Measurements from ENCODE around the gene SENP2. TPM values are rescaled to one million over a fixed set of nuclear protein-coding genes. Genes with fewer than 3 reads are reported as not detected.

The SENP2 gene
- total and polyA plus RNA-seq, 2 experiments from 2014 or later: 29.2 to 80.3 TPM

DNA sequence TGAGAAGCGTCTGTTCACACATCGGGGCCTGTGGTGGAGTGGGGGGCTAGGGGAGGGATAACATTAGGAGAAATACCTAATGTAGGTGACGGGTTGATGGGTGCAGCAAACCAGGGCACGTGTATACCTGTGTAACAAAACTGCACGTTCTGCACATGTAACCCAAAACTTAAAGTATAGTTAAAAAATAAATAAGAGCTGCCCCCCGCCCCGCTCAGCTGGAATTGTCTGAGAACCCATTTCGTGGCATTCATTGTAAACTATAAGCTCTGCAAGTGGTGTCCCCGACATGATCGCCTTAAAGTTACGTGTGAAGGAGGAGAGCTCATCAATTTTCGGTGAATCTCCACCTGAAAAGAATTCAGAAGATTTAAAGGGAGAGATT lies 26.4 kb upstream of the SENP2 start:
- peaks cover 38% of the 10 kb centered on the region for H3K4me1 Mint-ChIP-seq
- peak overlapping the region; percentile 30; the same call in 1 of the 3 replicates for H3K4me3 Mint-ChIP-seq
- H3F3A ChIP-seq (replicated peaks; ENCODE audit: low read depth): 0 out of 2 replicates have a peak, but pooled peaks cover 4% of the 10 kb centered on the region
- no peak overlapping the region for H3K27ac Mint-ChIP-seq
- no peak for DNase-seq (ENCODE audit: low spot score)
- peak overlapping the region; percentile 45; the same call in 1 of the 2 replicates for H2AFZ ChIP-seq
- no peaks in the 10 kb centered on the region for H3K9me3 Mint-ChIP-seq
- H3K27me3 Mint-ChIP-seq (ENCODE audit: insufficient read depth, low read depth, poor library complexity): peaks cover 6% of the 10 kb centered on the region
- H3K4me2 ChIP-seq: peak overlapping the region; percentile 61
- H3K79me2 ChIP-seq (replicated peaks; ENCODE audit: insufficient read depth): no peaks in the 10 kb centered on the region
- no peaks in the 10 kb centered on the region for H3K27me3 ChIP-seq (ENCODE audit: insufficient read depth)
- TF ChIP-seq, protein P1, sequence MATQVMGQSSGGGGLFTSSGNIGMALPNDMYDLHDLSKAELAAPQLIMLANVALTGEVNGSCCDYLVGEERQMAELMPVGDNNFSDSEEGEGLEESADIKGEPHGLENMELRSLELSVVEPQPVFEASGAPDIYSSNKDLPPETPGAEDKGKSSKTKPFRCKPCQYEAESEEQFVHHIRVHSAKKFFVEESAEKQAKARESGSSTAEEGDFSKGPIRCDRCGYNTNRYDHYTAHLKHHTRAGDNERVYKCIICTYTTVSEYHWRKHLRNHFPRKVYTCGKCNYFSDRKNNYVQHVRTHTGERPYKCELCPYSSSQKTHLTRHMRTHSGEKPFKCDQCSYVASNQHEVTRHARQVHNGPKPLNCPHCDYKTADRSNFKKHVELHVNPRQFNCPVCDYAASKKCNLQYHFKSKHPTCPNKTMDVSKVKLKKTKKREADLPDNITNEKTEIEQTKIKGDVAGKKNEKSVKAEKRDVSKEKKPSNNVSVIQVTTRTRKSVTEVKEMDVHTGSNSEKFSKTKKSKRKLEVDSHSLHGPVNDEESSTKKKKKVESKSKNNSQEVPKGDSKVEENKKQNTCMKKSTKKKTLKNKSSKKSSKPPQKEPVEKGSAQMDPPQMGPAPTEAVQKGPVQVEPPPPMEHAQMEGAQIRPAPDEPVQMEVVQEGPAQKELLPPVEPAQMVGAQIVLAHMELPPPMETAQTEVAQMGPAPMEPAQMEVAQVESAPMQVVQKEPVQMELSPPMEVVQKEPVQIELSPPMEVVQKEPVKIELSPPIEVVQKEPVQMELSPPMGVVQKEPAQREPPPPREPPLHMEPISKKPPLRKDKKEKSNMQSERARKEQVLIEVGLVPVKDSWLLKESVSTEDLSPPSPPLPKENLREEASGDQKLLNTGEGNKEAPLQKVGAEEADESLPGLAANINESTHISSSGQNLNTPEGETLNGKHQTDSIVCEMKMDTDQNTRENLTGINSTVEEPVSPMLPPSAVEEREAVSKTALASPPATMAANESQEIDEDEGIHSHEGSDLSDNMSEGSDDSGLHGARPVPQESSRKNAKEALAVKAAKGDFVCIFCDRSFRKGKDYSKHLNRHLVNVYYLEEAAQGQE (IDR thresholded peaks at IDR 0.05; ENCODE audit: unreplicated experiment): no peak
- TF ChIP-seq STAT1 (IDR thresholded peaks at IDR 0.05; ENCODE audit: unreplicated experiment) (no peak), POLR2AphosphoS5 (IDR thresholded peaks at IDR 0.05; ENCODE audit: low read depth) (no peak), CREB1 (CRISPR knock-in tag; IDR thresholded peaks at IDR 0.05; ENCODE audit: low read depth) (no peak), ZNF114 (CRISPR knock-in tag; IDR thresholded peaks at IDR 0.05) (no peak), ZNF331 (CRISPR knock-in tag; IDR thresholded peaks at IDR 0.05; ENCODE audit: low read depth) (no peak), NANOG (IDR thresholded peaks at IDR 0.05; ENCODE audit: borderline replicate concordance) (no peak)
- TF ChIP-seq, protein P2, sequence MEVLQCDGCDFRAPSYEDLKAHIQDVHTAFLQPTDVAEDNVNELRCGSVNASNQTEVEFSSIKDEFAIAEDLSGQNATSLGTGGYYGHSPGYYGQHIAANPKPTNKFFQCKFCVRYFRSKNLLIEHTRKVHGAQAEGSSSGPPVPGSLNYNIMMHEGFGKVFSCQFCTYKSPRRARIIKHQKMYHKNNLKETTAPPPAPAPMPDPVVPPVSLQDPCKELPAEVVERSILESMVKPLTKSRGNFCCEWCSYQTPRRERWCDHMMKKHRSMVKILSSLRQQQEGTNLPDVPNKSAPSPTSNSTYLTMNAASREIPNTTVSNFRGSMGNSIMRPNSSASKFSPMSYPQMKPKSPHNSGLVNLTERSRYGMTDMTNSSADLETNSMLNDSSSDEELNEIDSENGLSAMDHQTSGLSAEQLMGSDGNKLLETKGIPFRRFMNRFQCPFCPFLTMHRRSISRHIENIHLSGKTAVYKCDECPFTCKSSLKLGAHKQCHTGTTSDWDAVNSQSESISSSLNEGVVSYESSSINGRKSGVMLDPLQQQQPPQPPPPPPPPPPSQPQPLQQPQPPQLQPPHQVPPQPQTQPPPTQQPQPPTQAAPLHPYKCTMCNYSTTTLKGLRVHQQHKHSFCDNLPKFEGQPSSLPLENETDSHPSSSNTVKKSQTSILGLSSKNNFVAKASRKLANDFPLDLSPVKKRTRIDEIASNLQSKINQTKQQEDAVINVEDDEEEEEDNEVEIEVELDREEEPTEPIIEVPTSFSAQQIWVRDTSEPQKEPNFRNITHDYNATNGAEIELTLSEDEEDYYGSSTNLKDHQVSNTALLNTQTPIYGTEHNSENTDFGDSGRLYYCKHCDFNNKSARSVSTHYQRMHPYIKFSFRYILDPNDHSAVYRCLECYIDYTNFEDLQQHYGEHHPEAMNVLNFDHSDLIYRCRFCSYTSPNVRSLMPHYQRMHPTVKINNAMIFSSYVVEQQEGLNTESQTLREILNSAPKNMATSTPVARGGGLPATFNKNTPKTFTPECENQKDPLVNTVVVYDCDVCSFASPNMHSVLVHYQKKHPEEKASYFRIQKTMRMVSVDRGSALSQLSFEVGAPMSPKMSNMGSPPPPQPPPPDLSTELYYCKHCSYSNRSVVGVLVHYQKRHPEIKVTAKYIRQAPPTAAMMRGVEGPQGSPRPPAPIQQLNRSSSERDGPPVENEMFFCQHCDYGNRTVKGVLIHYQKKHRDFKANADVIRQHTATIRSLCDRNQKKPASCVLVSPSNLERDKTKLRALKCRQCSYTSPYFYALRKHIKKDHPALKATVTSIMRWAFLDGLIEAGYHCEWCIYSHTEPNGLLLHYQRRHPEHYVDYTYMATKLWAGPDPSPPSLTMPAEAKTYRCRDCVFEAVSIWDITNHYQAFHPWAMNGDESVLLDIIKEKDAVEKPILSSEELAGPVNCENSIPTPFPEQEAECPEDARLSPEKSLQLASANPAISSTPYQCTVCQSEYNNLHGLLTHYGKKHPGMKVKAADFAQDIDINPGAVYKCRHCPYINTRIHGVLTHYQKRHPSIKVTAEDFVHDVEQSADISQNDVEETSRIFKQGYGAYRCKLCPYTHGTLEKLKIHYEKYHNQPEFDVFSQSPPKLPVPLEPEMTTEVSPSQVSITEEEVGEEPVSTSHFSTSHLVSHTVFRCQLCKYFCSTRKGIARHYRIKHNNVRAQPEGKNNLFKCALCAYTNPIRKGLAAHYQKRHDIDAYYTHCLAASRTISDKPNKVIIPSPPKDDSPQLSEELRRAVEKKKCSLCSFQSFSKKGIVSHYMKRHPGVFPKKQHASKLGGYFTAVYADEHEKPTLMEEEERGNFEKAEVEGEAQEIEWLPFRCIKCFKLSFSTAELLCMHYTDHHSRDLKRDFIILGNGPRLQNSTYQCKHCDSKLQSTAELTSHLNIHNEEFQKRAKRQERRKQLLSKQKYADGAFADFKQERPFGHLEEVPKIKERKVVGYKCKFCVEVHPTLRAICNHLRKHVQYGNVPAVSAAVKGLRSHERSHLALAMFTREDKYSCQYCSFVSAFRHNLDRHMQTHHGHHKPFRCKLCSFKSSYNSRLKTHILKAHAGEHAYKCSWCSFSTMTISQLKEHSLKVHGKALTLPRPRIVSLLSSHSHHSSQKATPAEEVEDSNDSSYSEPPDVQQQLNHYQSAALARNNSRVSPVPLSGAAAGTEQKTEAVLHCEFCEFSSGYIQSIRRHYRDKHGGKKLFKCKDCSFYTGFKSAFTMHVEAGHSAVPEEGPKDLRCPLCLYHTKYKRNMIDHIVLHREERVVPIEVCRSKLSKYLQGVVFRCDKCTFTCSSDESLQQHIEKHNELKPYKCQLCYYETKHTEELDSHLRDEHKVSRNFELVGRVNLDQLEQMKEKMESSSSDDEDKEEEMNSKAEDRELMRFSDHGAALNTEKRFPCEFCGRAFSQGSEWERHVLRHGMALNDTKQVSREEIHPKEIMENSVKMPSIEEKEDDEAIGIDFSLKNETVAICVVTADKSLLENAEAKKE (CRISPR knock-in tag; IDR thresholded peaks at IDR 0.05): no peak
- TF ChIP-seq, protein P3, sequence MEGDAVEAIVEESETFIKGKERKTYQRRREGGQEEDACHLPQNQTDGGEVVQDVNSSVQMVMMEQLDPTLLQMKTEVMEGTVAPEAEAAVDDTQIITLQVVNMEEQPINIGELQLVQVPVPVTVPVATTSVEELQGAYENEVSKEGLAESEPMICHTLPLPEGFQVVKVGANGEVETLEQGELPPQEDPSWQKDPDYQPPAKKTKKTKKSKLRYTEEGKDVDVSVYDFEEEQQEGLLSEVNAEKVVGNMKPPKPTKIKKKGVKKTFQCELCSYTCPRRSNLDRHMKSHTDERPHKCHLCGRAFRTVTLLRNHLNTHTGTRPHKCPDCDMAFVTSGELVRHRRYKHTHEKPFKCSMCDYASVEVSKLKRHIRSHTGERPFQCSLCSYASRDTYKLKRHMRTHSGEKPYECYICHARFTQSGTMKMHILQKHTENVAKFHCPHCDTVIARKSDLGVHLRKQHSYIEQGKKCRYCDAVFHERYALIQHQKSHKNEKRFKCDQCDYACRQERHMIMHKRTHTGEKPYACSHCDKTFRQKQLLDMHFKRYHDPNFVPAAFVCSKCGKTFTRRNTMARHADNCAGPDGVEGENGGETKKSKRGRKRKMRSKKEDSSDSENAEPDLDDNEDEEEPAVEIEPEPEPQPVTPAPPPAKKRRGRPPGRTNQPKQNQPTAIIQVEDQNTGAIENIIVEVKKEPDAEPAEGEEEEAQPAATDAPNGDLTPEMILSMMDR (conservative IDR thresholded peaks at IDR 0.05; ENCODE audit: low read depth in 2 of 2): no peak
- H3K36me3 ChIP-seq (ENCODE audit: insufficient read depth): no peaks in the 10 kb centered on the region
- H3K27ac ChIP-seq (ENCODE audit: low read depth): no peak overlapping the region
- no peaks in the 10 kb centered on the region for H3K36me3 Mint-ChIP-seq (ENCODE audit: low read depth)
- peaks cover 32% of the 10 kb centered on the region for H3K4me1 ChIP-seq (ENCODE audit: insufficient read depth)
- H3K4me3 ChIP-seq: peak overlapping the region; percentile 38; the same call in 1 of the 2 replicates
- no peaks in the 10 kb centered on the region for H4K20me1 ChIP-seq (replicated peaks; ENCODE audit: insufficient read depth)
- H3K9me2 ChIP-seq (ENCODE audit: insufficient read depth): no peaks in the 10 kb centered on the region
- no peak for ATAC-seq

All from GM23338 (cell line).